DMS79 (cell line): Measurements from ENCODE around the gene SLC51B.
"Not testable (repeated sequence)": the region's sequence is repeated elsewhere in the genome, so short reads cannot be mapped to it uniquely, and the experiment has no call there.

Experiments used
- DNase-seq: peaks from one replicate; lab custom pipeline; 2025; lab: John Stamatoyannopoulos, UW

SLC51B gene

GRCh38 chr15:65044724-65045481 lies at the start of gene SLC51B:
TSS of gene SLC51B (plus strand) at chr15:65045387. CDS start at chr15:65050005, 4,618 bp downstream.
- no peak for DNase-seq

- DNase-seq = no peak
Measured at GRCh38 chr15:64997066-64997465, 48.1 kb upstream of the SLC51B start.

GRCh38 chr15:64997745-64998375 lies 47.3 kb upstream of the SLC51B start:
- no peak for DNase-seq

GRCh38 chr15:65004993-65005392 lies 40.2 kb upstream of the SLC51B start:
- no peak for DNase-seq

GRCh38 chr15:65006876-65007275 lies 38.3 kb upstream of the SLC51B start:
- DNase-seq = no peak

GRCh38 chr15:65008983-65009382 lies 36.2 kb upstream of the SLC51B start:
- DNase-seq = no peak

- DNase-seq = not testable (repeated sequence)
Measured at GRCh38 chr15:65011198-65011597, 34.0 kb upstream of the SLC51B start.

GRCh38 chr15:65020419-65020818 lies 24.8 kb upstream of the SLC51B start:
- no peak for DNase-seq

- DNase-seq = no peak
Measured at GRCh38 chr15:65021488-65021887, 23.7 kb upstream of the SLC51B start.

- DNase-seq = no peak
Measured at GRCh38 chr15:65026756-65027155, 18.4 kb upstream of the SLC51B start.

- DNase-seq = no peak
Measured at GRCh38 chr15:65027593-65027992, 17.6 kb upstream of the SLC51B start.

- DNase-seq = no peak
Measured at GRCh38 chr15:65028338-65028737, 16.8 kb upstream of the SLC51B start.

GRCh38 chr15:65028921-65029735 lies 16.1 kb upstream of the SLC51B start, which contains the start of gene MTFMT:
TSS of gene MTFMT (minus strand) at chr15:65029639. CDS start at chr15:65029613, 26 bp downstream.
- DNase-seq = peak; percentile 4

- no peak for DNase-seq
Measured at GRCh38 chr15:65029736-65030208, 15.4 kb upstream of the SLC51B start.

- no peak for DNase-seq
Measured at GRCh38 chr15:65032801-65033537, 12.2 kb upstream of the SLC51B start.

GRCh38 chr15:65033659-65034269 lies 11.4 kb upstream of the SLC51B start:
- no peak for DNase-seq

GRCh38 chr15:65034719-65035118 lies 10.5 kb upstream of the SLC51B start:
- no peak for DNase-seq

GRCh38 chr15:65037309-65037708 lies 7.9 kb upstream of the SLC51B start:
- DNase-seq = no peak

- DNase-seq = no peak
Measured at GRCh38 chr15:65038428-65038827, 6.8 kb upstream of the SLC51B start.

GRCh38 chr15:65038836-65039235 lies 6.4 kb upstream of the SLC51B start:
- no peak for DNase-seq

GRCh38 chr15:65040461-65040860 lies 4.7 kb upstream of the SLC51B start:
- DNase-seq = no peak
